H1 (cell line): ENCODE results near the gene SYNJ2. TPM values are rescaled to one million over a fixed set of nuclear protein-coding genes. Genes with fewer than 3 reads are reported as not detected.

ENCODE experiments used
- CTCF ChIA-PET: fragments of 300-600 bp; sonication (Branson Sonifier 250); formaldehyde crosslinking; loops from one replicate; lab custom pipeline; 2021; ENCODE audit not compliant: partially characterized antibody; lab: Charles Lee
- POLR2A ChIA-PET: fragments of 300-600 bp; sonication (Branson Sonifier 250); formaldehyde crosslinking; loops from one replicate; lab custom pipeline; 2021; ENCODE audit warnings: inconsistent platforms; ENCODE audit not compliant: partially characterized antibody; lab: Charles Lee
- DNase-seq, 2 experiments: peaks; one replicate each; pipeline versions ENCODE4 v3.0.0 to v3.0.0-alpha.2; 2010 to 2022; ENCODE audit warnings: low spot score in 2 of 2, low read depth in 1 of 2, mixed read lengths in 1 of 2
- FAIRE-seq: peaks from 2 replicates; lab custom pipeline; 2011; peaks lifted over from hg19 to GRCh38; lab: Jason Lieb, UNC
- H2AFZ ChIP-seq: 2 replicates; pipeline ENCODE4 v1.8.1; 2012; ENCODE audit warnings: low read length, inconsistent platforms
- H2AK5ac ChIP-seq: 2 replicates; pipeline ENCODE4 v1.6.1; 2013; ENCODE audit warnings: low read depth, low read length
- H2BK120ac ChIP-seq: replicated peaks from 2 replicates; pipeline ENCODE3; 2013; ENCODE audit warnings: low read depth, low read length, inconsistent platforms
- H2BK12ac ChIP-seq: 2 replicates; pipeline ENCODE4 v1.6.1; 2013; ENCODE audit warnings: low read depth, low read length
- H2BK15ac ChIP-seq: 2 replicates; pipeline ENCODE4 v1.6.1; 2013; ENCODE audit warnings: low read length
- H2BK20ac ChIP-seq: 2 replicates; pipeline ENCODE4 v1.6.1; 2013; ENCODE audit warnings: low read length
- H2BK5ac ChIP-seq: 2 replicates; pipeline ENCODE4 v1.6.1; 2013; ENCODE audit warnings: low read depth, low read length
- H3K14ac ChIP-seq: 2 replicates; pipeline ENCODE4 v1.6.1; 2013; ENCODE audit warnings: inconsistent platforms; ENCODE audit not compliant: insufficient read length
- H3K18ac ChIP-seq: 2 replicates; pipeline ENCODE4 v1.6.1; 2013; ENCODE audit warnings: low read length; ENCODE audit errors: extremely low read depth
- H3K23ac ChIP-seq: 2 replicates; pipeline ENCODE4 v1.6.1; 2013; ENCODE audit warnings: inconsistent platforms; ENCODE audit not compliant: insufficient read length
- H3K23me2 ChIP-seq: 2 replicates; pipeline ENCODE4 v1.6.1; 2013; ENCODE audit warnings: low read depth, low read length
- H3K27ac ChIP-seq: 2 replicates; pipeline ENCODE4 v1.6.1; 2011; ENCODE audit warnings: low read depth, low read length, inconsistent platforms
- H3K27me3 ChIP-seq, 4 experiments: replicated peaks in 1 of 4; 1 replicate in 1 of 4; 2 replicates in 3 of 4; pipeline versions ENCODE4 v1.6.1 to v1.8.1; 2011 to 2013; ENCODE audit warnings: low read length in 3 of 4, mild to moderate bottlenecking in 3 of 4, inconsistent platforms in 2 of 4, mixed read lengths in 2 of 4, moderate library complexity in 1 of 4; ENCODE audit not compliant: control insufficient read depth in 3 of 4, insufficient read depth in 3 of 4; ENCODE audit errors: extremely low read depth in 1 of 4
- H3K36me3 ChIP-seq, 4 experiments: 2 replicates each; pipeline versions ENCODE4 v1.6.1 to v1.8.1; 2011 to 2013; ENCODE audit warnings: mild to moderate bottlenecking in 4 of 4, low read length in 3 of 4, moderate library complexity in 2 of 4, control low read depth in 1 of 4, inconsistent platforms in 1 of 4; ENCODE audit not compliant: insufficient read depth in 4 of 4, control insufficient read depth in 2 of 4
- H3K4ac ChIP-seq: replicated peaks from 2 replicates; pipeline ENCODE3; 2013; ENCODE audit warnings: low read length, low read depth, mixed read lengths, inconsistent platforms; ENCODE audit not compliant: insufficient read length
- H3K4me1 ChIP-seq, 4 experiments: replicated peaks in 1 of 4; 1 replicate in 1 of 4; 2 replicates in 3 of 4; pipeline versions ENCODE4 v1.6.1 to v1.8.1; 2011 to 2013; ENCODE audit warnings: low read length in 3 of 4, inconsistent platforms in 2 of 4, mixed read lengths in 1 of 4; ENCODE audit not compliant: insufficient read depth in 4 of 4, control insufficient read depth in 3 of 4
- H3K4me2 ChIP-seq, 2 experiments: 2 replicates each; pipeline versions ENCODE4 v1.6.1 to v1.8.1; 2011 to 2013; ENCODE audit warnings: low read depth in 2 of 2, low read length in 2 of 2, control low read depth in 1 of 2, inconsistent platforms in 1 of 2, mild to moderate bottlenecking in 1 of 2; ENCODE audit not compliant: insufficient read depth in 1 of 2
- H3K4me3 ChIP-seq, 4 experiments: fragments of 200-600, 300-600 bp in 1 of 4; sonication (generic), shearing (Covaris generic), sonication (Bioruptor Twin) in 1 of 4; 2 replicates each; pipeline versions ENCODE4 v1.5.1 to v1.8.1; 2011 to 2016; ENCODE audit warnings: low read length in 4 of 4, low read depth in 3 of 4, control low read depth in 2 of 4, inconsistent platforms in 2 of 4, mild to moderate bottlenecking in 2 of 4, mixed read lengths in 1 of 4, moderate library complexity in 1 of 4; ENCODE audit not compliant: insufficient read depth in 2 of 4; ENCODE audit errors: extremely low read depth in 1 of 4
- H3K56ac ChIP-seq: replicated peaks from 2 replicates; pipeline ENCODE3; 2013; ENCODE audit warnings: low read depth, mild to moderate bottlenecking, mixed read lengths, low read length, inconsistent platforms; ENCODE audit not compliant: insufficient read length
- H3K79me1 ChIP-seq: 2 replicates; pipeline ENCODE4 v1.6.1; 2013; ENCODE audit warnings: low read depth, low read length, control low read depth
- H3K79me2 ChIP-seq, 2 experiments: 2 replicates each; pipeline versions ENCODE4 v1.6.1 to v1.8.1; 2012 to 2013; ENCODE audit warnings: low read length in 2 of 2, mild to moderate bottlenecking in 2 of 2, inconsistent platforms in 1 of 2; ENCODE audit not compliant: insufficient read depth in 2 of 2, control insufficient read depth in 1 of 2
- H3K9ac ChIP-seq, 4 experiments: replicated peaks in 1 of 4; 1 replicate in 1 of 4; 2 replicates in 3 of 4; pipeline versions ENCODE4 v1.6.1 to v1.8.1; 2011 to 2013; ENCODE audit warnings: low read depth in 3 of 4, low read length in 3 of 4, control low read depth in 2 of 4, mild to moderate bottlenecking in 2 of 4, moderate library complexity in 2 of 4, inconsistent platforms in 1 of 4; ENCODE audit errors: extremely low read depth in 1 of 4
- H3K9me3 ChIP-seq, 2 experiments: 2 replicates each; pipeline versions ENCODE4 v1.6.1 to v1.8.1; 2012 to 2013; ENCODE audit warnings: mild to moderate bottlenecking in 2 of 2, moderate library complexity in 2 of 2, control low read depth in 1 of 2, inconsistent platforms in 1 of 2, low read depth in 1 of 2, low read length in 1 of 2, mixed read lengths in 1 of 2; ENCODE audit not compliant: insufficient read depth in 2 of 2
- H4K20me1 ChIP-seq, 2 experiments: replicated peaks in 1 of 2; 2 replicates each; pipeline versions ENCODE3 to v1.8.1; 2011 to 2013; ENCODE audit warnings: inconsistent platforms in 2 of 2, low read length in 2 of 2, mild to moderate bottlenecking in 1 of 2; ENCODE audit not compliant: insufficient read depth in 2 of 2, control insufficient read depth in 1 of 2
- H4K5ac ChIP-seq: 2 replicates; pipeline ENCODE4 v1.6.1; 2013; ENCODE audit warnings: low read length, low read depth, mixed read lengths, inconsistent platforms; ENCODE audit not compliant: insufficient read length
- H4K8ac ChIP-seq: 2 replicates; pipeline ENCODE4 v1.8.0; 2013; ENCODE audit warnings: mild to moderate bottlenecking, moderate library complexity, low read length, inconsistent platforms; ENCODE audit not compliant: insufficient read depth; ENCODE audit errors: extremely low read depth
- H4K91ac ChIP-seq: replicated peaks from 2 replicates; pipeline ENCODE3; 2013; ENCODE audit warnings: low read length, mixed read lengths, inconsistent platforms; ENCODE audit not compliant: insufficient read length
- ATF2 ChIP-seq: IDR thresholded peaks from 2 replicates; pipeline ENCODE4 v1.6.1; 2012; ENCODE audit warnings: low read length, inconsistent platforms
- CBX8 ChIP-seq: fragments of 300-800, 300-1000 bp; sonication (generic); IDR thresholded peaks from 2 replicates; pipeline ENCODE4 v1.7.1; 2016; ENCODE audit warnings: low read depth, low read length, borderline replicate concordance
- CHD2 ChIP-seq: IDR thresholded peaks from 2 replicates; pipeline ENCODE4 v1.6.1; 2012; ENCODE audit warnings: low read length, improper control_type of control experiment
- E2F6 ChIP-seq: IDR thresholded peaks from 2 replicates; pipeline ENCODE4 v1.6.1; 2012; ENCODE audit warnings: inconsistent platforms
- KDM5A ChIP-seq: fragments of 200-600 bp; IDR thresholded peaks from 2 replicates; pipeline ENCODE4 v1.7.1; 2012; ENCODE audit warnings: mild to moderate bottlenecking, low read length, inconsistent platforms, mixed read lengths
- POLR2AphosphoS5 ChIP-seq: IDR thresholded peaks from 2 replicates; pipeline ENCODE4 v1.6.1; 2011; ENCODE audit warnings: low read depth, low read length
- SAP30 ChIP-seq: fragments of 300-600 bp; sonication (generic); IDR thresholded peaks from 2 replicates; pipeline ENCODE4 v1.7.1; 2012; ENCODE audit warnings: low read length, moderate library complexity, mild to moderate bottlenecking, inconsistent platforms; ENCODE audit not compliant: insufficient read depth, insufficient replicate concordance
- SRF ChIP-seq: IDR thresholded peaks from 2 replicates; pipeline ENCODE4 v1.6.1; 2011; ENCODE audit warnings: mild to moderate bottlenecking, low read depth, low read length, moderate library complexity
- SUZ12 ChIP-seq: fragments of 200-600 bp; sonication (generic); IDR thresholded peaks from 2 replicates; pipeline ENCODE4 v1.6.1; 2012; ENCODE audit warnings: mild to moderate bottlenecking, inconsistent platforms, low read length, moderate library complexity, mixed read lengths
- TAF7 ChIP-seq: optimal IDR thresholded peaks from 2 replicates; pipeline ENCODE3; 2011; ENCODE audit warnings: low read depth, mild to moderate bottlenecking, inconsistent platforms, low read length, moderate library complexity, borderline replicate concordance
- WGBS, 2 experiments: shearing (Covaris generic) in 1 of 2; methylation state at CpG; one replicate each; pipeline versions ENCODE4 v1.1.6 to v1.1.7; 2013 to 2015; ENCODE audit warnings: low lambda C conversion rate in 2 of 2, mixed read lengths in 2 of 2, inconsistent platforms in 1 of 2, low coverage in 1 of 2, missing lambda C conversion rate in 1 of 2; ENCODE audit not compliant: insufficient replicate concordance in 2 of 2, insufficient coverage in 1 of 2, insufficient read length in 1 of 2; ENCODE audit errors: extremely low coverage in 1 of 2, missing lambda C conversion rate in 1 of 2; 5-methylcytosine and 5-hydroxymethylcytosine counted together
- polyA plus RNA-seq, 7 experiments: library from polyadenylated mRNA; depleted of rRNA in 3 of 7; stranded (reverse) in 5 of 7; unstranded in 2 of 7; fragments of >200 nt in 5 of 7; fragments of 200-250 nt in 2 of 7; gene quantifications; 1 replicate in 5 of 7; 2 replicates in 1 of 7; 4 replicates in 1 of 7; pipeline versions ENCODE4 v1.2.1 to v1.2.3, GENCODE V29; 2011 to 2013; ENCODE audit warnings: missing spikeins in 2 of 7, mixed read lengths in 2 of 7
- total RNA-seq: library from RNA; stranded (reverse); fragmentation: NEBNext Ultra II Directional; extraction: Animal tissue kit (Norgen Biotek cat#: 25700); gene quantifications from 2 replicates; pipeline ENCODE4 v1.2.1, GENCODE V29; 2021

SYNJ2 gene
- total and polyA plus RNA-seq, 2 of the 8 experiments (the other 6 are each of a cell fraction or from before 2014, with no cell fraction given), result 3.7 to 13.9 TPM

- H3K4ac ChIP-seq, result no peak overlapping the region
- H3K27me3 ChIP-seq, result no peaks in the 10 kb centered on the region
- TF ChIP-seq SUZ12, result no peak
- no peak for TF ChIP-seq CHD2
- no peak for TF ChIP-seq CBX8
- TF ChIP-seq SRF, result no peak
- no peak for TF ChIP-seq TAF7
- no peak for TF ChIP-seq ATF2
- TF ChIP-seq SAP30, result no peak
- TF ChIP-seq E2F6, result no peak
- TF ChIP-seq KDM5A, result no peak
- no peak for TF ChIP-seq POLR2AphosphoS5
- H4K8ac ChIP-seq, result no peak overlapping the region
- H3K23me2 ChIP-seq, result no peaks in the 10 kb centered on the region
- H3K4me2 ChIP-seq, result no peak overlapping the region
- H3K79me1 ChIP-seq, result no peaks in the 10 kb centered on the region
- H3K4me3 ChIP-seq, result no peak overlapping the region
- H4K5ac ChIP-seq, result no peak overlapping the region
- no peak overlapping the region for H2BK15ac ChIP-seq
- H3K9me3 ChIP-seq, result no peaks in the 10 kb centered on the region
- H3K56ac ChIP-seq, result no peak overlapping the region
- no peak overlapping the region for H2BK5ac ChIP-seq
- no peaks in the 10 kb centered on the region for H3K79me2 ChIP-seq
- no peak overlapping the region for H2BK20ac ChIP-seq
- no peak overlapping the region for H4K91ac ChIP-seq
- WGBS, 2 experiments, result 82% methylated on average over 5 of the region's 5 CpGs; no CpG with 5 or more reads in 1 of the 2 experiments
- no peak overlapping the region for H3K9ac ChIP-seq
- H3K18ac ChIP-seq, result no peak overlapping the region
- POLR2A ChIA-PET, result no interaction called here
- no peak overlapping the region for H3K14ac ChIP-seq
- H4K20me1 ChIP-seq, result no peaks in the 10 kb centered on the region
- H3K23ac ChIP-seq, result no peak overlapping the region
- H3K27ac ChIP-seq, result no peak overlapping the region
- H2BK12ac ChIP-seq, result no peak overlapping the region
- CTCF ChIA-PET, result interaction anchor here (0.6 kb wide), 1 partner anchor 126 kb away, joined by 3 read pairs; no protein-coding TSS in a partner anchor
- H3K4me1 ChIP-seq, result no peaks in the 10 kb centered on the region; a peak in 1 of 7 replicates
- no peak for DNase-seq
- H3K36me3 ChIP-seq, result peaks cover 0 to 13% (median 2%) of the 10 kb centered on the region in 4 experiments; a peak in 2 of 8 replicates
- H2AFZ ChIP-seq, result no peak overlapping the region
- H2AK5ac ChIP-seq, result no peak overlapping the region
- no peak overlapping the region for H2BK120ac ChIP-seq
- FAIRE-seq, result no peak
Measured at GRCh38 chr6:158110986-158111385, 129.3 kb downstream of the SYNJ2 start.
